Mucosa of descending colon (tissue), 3 donors: ENCODE data around the gene BRI3BP. TPM values are rescaled to one million over a fixed set of nuclear protein-coding genes. Genes with fewer than 3 reads are reported as not detected.
A peak's percentile ranks its signal among the peaks of the same experiment; 100 is the strongest.

Source experiments
- ATAC-seq: fragments of 200-7000 bp; cut with Tn5 transposase; one replicate; pipeline ENCODE4 v1.9.1; 2020; ENCODE audit warnings: mild to moderate bottlenecking, moderate library complexity
- DNase-seq, 3 donors: peaks; one replicate each; pipeline ENCODE4 v3.0.0-alpha.2; 2020
- H3K36me3 ChIP-seq: fragments of 200-600 bp; one replicate; pipeline ENCODE4 v1.8.0; 2021; ENCODE audit warnings: low read depth, mild to moderate bottlenecking
- H3K4me1 ChIP-seq: fragments of 200-600 bp; one replicate; pipeline ENCODE4 v1.8.0; 2021; ENCODE audit warnings: low read depth, mild to moderate bottlenecking
- H3K4me3 ChIP-seq: fragments of 200-600 bp; one replicate; pipeline ENCODE4 v1.8.0; 2021; ENCODE audit warnings: mild to moderate bottlenecking
- H3K9me3 ChIP-seq: fragments of 200-600 bp; one replicate; pipeline ENCODE4 v1.8.0; 2021; ENCODE audit warnings: mild to moderate bottlenecking
- intact Hi-C, 2 donors: fragments of 100-400 bp; cut with DNase I in 1 of 2; cut with micrococcal nuclease in 1 of 2; formaldehyde crosslinking; loops; one replicate each; pipeline versions ENCODE4 v1.11.0 to v1.11.1; 2022; cut with DNase I, micrococcal nuclease
- total RNA-seq, 3 donors: library from RNA; stranded (reverse); fragmentation: NEBNext Ultra II Directional in 2 of 3; extraction: Animal tissue kit (Norgen Biotek cat#: 25700) in 2 of 3; gene quantifications; one replicate each; pipeline versions ENCODE4 v1.2.1 to v1.2.4, GENCODE V29; 2021 to 2023
- TF ChIP-seq, protein P1 (sequence below): fragments of 200-600 bp; IDR thresholded peaks from one replicate; pipeline ENCODE4 v1.8.0; 2022; ENCODE audit warnings: antibody characterized with exemption, mild to moderate bottlenecking
- donor health status: DM: no; HTN: no; CAD: no; lungs with moderate emphysema.
- donor health status: DM: no; HTN: no; CAD: no.
- donor health status: DM: no; HTN: yes; CAD: no.

Gene BRI3BP
- total RNA-seq, 3 donors from 2014 or later, result 21.3 to 45.1 (median 44.4) TPM

GRCh38 chr12:125064492-125064891 lies 71.0 kb downstream of the BRI3BP start:
- intact Hi-C loops, result no loop called here
- Histone ChIP-seq H3K9me3 (no peaks in the 10 kb centered on the region), H3K4me3 (no peak overlapping the region), H3K4me1 (peaks cover 6% of the 10 kb centered on the region), H3K36me3 (no peaks in the 10 kb centered on the region)
- DNase-seq (no peak), ATAC-seq (no peak)
- TF ChIP-seq, protein P1, sequence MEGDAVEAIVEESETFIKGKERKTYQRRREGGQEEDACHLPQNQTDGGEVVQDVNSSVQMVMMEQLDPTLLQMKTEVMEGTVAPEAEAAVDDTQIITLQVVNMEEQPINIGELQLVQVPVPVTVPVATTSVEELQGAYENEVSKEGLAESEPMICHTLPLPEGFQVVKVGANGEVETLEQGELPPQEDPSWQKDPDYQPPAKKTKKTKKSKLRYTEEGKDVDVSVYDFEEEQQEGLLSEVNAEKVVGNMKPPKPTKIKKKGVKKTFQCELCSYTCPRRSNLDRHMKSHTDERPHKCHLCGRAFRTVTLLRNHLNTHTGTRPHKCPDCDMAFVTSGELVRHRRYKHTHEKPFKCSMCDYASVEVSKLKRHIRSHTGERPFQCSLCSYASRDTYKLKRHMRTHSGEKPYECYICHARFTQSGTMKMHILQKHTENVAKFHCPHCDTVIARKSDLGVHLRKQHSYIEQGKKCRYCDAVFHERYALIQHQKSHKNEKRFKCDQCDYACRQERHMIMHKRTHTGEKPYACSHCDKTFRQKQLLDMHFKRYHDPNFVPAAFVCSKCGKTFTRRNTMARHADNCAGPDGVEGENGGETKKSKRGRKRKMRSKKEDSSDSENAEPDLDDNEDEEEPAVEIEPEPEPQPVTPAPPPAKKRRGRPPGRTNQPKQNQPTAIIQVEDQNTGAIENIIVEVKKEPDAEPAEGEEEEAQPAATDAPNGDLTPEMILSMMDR, result no peak

- Histone ChIP-seq H3K4me3 (peak within 1 kb of the TSS; percentile 59), H3K9me3 (no peaks in the 10 kb centered on the region), H3K4me1 (peaks cover 6% of the 10 kb centered on the region), H3K36me3 (no peaks in the 10 kb centered on the region)
- DNase-seq, result peak; percentile 84 to 88 (median 85)
- TF ChIP-seq, protein P1, result no peak
- intact Hi-C loops, result no loop called here
- peak; percentile 99 for ATAC-seq
Measured at GRCh38 chr12:125065021-125065918, 71.8 kb downstream of the BRI3BP start, which contains the start of gene AACS. Gene AACS, plus strand, starts transcription at chr12:125065435. Its CDS starts 150 bp downstream, at chr12:125065585.

- DNase-seq (peak in 1 of 3 donors; percentile 11), ATAC-seq (no peak)
- TF ChIP-seq, protein P1, result no peak
- Histone ChIP-seq H3K36me3 (no peaks in the 10 kb centered on the region), H3K4me1 (peaks cover 6% of the 10 kb centered on the region), H3K4me3 (peak overlapping the region; percentile 59), H3K9me3 (no peaks in the 10 kb centered on the region)
- intact Hi-C loops, result no loop called here
Measured at GRCh38 chr12:125065919-125066570, 72.6 kb downstream of the BRI3BP start.

DNA sequence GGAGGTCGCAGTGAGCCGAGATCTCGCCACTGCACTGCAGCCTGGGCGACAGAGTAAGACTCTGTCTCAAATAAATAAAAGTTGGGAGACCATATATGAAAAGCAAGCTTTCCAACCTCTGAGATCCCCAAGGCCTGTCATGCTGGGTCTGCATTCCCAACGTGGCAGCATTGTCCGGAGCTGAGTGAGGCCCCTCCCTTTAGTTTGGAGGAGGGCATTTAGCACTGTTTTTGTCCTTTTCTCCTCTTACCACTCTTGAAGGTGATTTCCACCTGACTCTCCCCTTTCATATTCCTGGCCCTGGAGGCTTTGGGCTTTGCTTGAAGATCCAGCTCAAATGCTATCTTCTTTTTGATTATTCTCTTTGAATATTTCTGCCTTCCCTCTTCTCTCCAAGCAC lies 74.9 kb downstream of the BRI3BP start:
- no peaks in the 10 kb centered on the region for H3K9me3 ChIP-seq
- DNase-seq, result no peak
- TF ChIP-seq, protein P1, result no peak
- no peak overlapping the region for H3K4me3 ChIP-seq
- H3K36me3 ChIP-seq, result no peaks in the 10 kb centered on the region
- ATAC-seq, result no peak
- peaks cover 6% of the 10 kb centered on the region for H3K4me1 ChIP-seq
- intact Hi-C loops, result no loop called here

GRCh38 chr12:125069616-125070015 lies 76.2 kb downstream of the BRI3BP start:
- Histone ChIP-seq H3K4me1 (peaks cover 6% of the 10 kb centered on the region), H3K9me3 (no peaks in the 10 kb centered on the region), H3K36me3 (no peaks in the 10 kb centered on the region), H3K4me3 (no peak overlapping the region)
- no peak for ATAC-seq
- intact Hi-C loops, result no loop called here
- DNase-seq, result no peak
- TF ChIP-seq, protein P1, result no peak
